Transverse colon (tissue), 4 donors: ENCODE measurements around the gene CCDC186.
A peak's percentile ranks its signal among the peaks of the same experiment; 100 is the strongest.

Experiments
- CTCF ChIP-seq, 5 experiments: fragments of 200-600 bp in 3 of 5; fragments of 450-650 bp in 2 of 5; sonication (generic) in 3 of 5; IDR thresholded peaks; 1 replicate in 2 of 5; 2 replicates in 3 of 5; pipeline ENCODE4 v1.5.1; 2016 to 2017; ENCODE audit warnings: antibody characterized with exemption in 5 of 5, inconsistent platforms in 3 of 5, mild to moderate bottlenecking in 2 of 5, moderate library complexity in 1 of 5
- POLR2A ChIP-seq: fragments of 450-650 bp; IDR thresholded peaks from one replicate; pipeline ENCODE4 v1.6.1; 2016; ENCODE audit warnings: antibody characterized with exemption, mild to moderate bottlenecking, moderate library complexity
- POLR2AphosphoS5 ChIP-seq, 3 donors: sonication (generic); formaldehyde crosslinking; IDR thresholded peaks; one replicate each; pipeline ENCODE4 v1.6.1; 2016; ENCODE audit warnings: antibody characterized with exemption in 3 of 3

GRCh38 chr10:114142018-114142417 is 32.0 kb downstream of the CCDC186 start:
- TF ChIP-seq POLR2AphosphoS5 (IDR thresholded peaks at IDR 0.05) (peak in 2 of 3 donors; percentile 5 to 10), CTCF (IDR thresholded peaks at IDR 0.05) (no peak), POLR2A (no peak)
